Endometrial microvascular endothelial cells (primary cell): Measurements from ENCODE around the gene PRKAA2. TPM values are rescaled to one million over a fixed set of nuclear protein-coding genes. Genes with fewer than 3 reads are reported as not detected.

Source experiments
- in situ Hi-C: cut with HindIII; loops from 2 replicates; pipeline ENCODE4 v1.10.0; 2017; ENCODE audit warnings: low sequenced_read_pairs, low pct_unique_long_range_greater_than_20kb; ENCODE audit errors: inconsistent ontology term
- total RNA-seq: library from RNA; depleted of rRNA; stranded (reverse); fragments of >200 nt; gene quantifications from one replicate; pipeline ENCODE4 v1.2.3, GENCODE V29; 2015; ENCODE audit errors: inconsistent ontology term

The PRKAA2 gene
- total RNA-seq, 1 donor from 2014 or later, result under 0.01 TPM

- in situ Hi-C loops, result no loop called here
Observed at GRCh38 chr1:56707379-56707778, 62.3 kb downstream of the PRKAA2 start.

DNA sequence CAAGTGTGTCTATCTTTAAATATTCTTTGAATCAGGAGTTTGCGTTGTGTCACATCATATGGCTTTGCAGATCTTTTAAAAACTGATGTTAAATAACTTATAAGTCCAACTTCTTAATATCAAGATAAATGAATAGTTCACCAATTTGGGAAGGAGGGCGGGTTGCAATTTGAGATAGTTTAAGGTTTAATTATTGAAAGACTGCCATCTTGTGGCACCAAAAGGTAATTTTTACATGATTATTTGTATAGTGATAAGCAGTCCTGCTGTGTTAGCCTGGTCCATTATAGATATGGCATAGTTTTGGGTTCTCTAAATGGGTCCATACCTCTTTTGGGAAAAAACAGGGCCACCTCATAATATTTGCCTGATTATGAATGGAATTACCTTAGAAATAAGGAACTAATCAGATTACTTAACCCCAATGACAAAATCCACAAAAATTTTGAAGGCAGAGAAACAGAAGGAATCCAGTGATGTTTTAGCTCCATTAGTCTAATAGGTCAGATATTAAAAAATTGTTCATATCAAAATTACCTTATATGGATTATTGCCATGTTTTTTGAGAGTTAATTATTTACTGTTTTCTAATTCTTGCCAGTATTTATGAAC is 64.3 kb downstream of the PRKAA2 start:
- in situ Hi-C loops, result no loop called here

GRCh38 chr1:56709995-56710394 is 64.9 kb downstream of the PRKAA2 start:
- in situ Hi-C loops, result no loop called here

GRCh38 chr1:56710646-56711045 is 65.5 kb downstream of the PRKAA2 start:
- in situ Hi-C loops, result no loop called here

DNA sequence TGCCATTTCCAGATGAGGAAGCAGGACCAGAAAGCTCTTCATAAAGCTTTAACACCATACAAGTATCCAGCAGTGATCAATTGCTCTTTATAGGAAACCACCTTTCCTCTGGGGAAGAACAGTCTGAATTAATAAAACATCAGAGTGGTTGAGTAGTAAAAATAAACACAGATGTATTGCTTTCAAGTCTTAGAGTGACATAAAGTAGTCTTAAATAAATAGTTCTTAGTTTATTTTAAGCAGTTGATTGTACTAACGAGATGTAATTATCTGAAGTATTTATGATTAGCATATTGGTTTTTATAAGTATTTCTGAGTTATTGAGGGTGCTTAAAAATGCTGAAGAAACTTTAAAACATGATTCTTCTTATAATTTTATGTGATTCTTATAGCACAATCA is 67.0 kb downstream of the PRKAA2 start:
- in situ Hi-C loops, result no loop called here

DNA sequence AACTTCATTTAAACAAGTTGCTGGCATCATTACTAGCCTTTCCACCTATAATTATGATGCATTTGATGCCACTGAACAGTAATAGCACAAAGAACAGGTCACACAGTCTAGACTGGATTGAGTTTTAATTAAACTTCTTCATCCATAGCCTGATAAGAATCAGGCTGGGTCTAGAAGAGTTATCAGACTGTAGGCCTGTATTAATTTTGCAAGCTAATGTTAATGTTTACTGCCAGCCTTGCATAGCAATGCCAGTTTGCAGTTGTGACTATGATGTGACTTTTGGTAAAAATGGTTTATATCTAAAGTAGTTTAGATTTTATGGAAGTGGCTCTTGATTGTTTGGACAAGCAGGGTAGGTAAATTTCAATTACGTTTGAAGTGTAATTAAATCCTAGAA is 68.0 kb downstream of the PRKAA2 start:
- in situ Hi-C loops, result no loop called here

DNA sequence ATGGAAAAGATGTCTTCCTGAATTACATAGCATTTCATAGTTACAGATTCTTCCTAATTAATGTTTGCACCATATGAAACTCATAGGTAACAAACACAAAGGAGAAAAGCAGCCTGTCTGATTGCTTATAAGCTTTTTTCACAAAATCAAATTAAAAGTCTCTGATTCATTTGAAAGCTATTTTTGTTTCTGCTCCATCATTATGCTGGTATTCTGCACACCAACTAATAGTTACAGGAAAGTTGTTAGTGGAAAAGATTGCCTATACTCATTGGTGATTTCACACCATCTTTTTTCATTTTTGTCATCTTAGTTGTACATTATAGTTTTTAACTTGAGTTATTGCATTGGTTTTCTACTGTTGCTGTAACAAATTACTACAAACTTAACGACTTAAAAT is 70.0 kb downstream of the PRKAA2 start:
- in situ Hi-C loops, result no loop called here

DNA sequence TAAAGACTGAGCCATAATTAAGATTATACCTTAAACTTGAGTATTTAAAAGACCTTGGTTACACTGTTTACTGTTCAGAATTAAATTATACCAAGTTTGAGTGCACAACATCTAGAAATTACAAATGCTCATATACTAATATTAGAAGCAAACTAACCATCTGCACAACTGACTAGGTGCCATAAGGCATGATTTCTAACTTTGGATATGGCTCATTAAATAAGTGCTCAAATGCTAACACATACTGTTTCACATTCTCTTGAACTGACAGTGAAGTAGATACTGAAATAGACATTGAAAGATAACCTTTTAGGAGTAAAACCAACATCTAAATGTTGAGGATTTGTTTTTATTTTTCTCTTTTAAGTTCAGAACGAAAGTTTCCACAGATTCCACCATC is 74.1 kb downstream of the PRKAA2 start:
- in situ Hi-C loops, result no loop called here

- in situ Hi-C loops, result no loop called here
Observed at GRCh38 chr1:56726706-56727105, 81.6 kb downstream of the PRKAA2 start.

- in situ Hi-C loops, result no loop called here
Observed at GRCh38 chr1:56728964-56729363, 83.8 kb downstream of the PRKAA2 start.

GRCh38 chr1:56745231-56745630 is 100.1 kb downstream of the PRKAA2 start:
- in situ Hi-C loops, result no loop called here

- in situ Hi-C loops, result no loop called here
Observed at GRCh38 chr1:56754708-56755479, 109.8 kb downstream of the PRKAA2 start.

DNA sequence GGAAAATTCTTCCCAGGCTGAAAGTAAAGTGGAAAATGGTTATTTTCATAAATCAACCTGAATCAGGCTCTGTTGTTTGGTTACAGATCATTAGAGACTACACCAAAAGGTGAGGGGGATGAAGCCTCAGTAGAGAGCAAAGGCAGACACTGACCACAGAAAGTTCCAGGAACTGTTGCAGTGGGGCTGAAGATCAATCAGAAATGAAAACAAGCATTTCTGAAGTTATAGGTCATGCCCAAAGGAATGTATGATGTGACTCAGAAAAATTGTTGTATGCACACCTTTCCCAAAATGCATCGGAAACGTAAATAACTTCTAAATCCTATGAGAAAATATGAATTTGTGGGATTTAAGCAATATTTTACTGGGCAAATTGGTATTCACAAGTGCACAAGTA is 110.8 kb downstream of the PRKAA2 start:
- in situ Hi-C loops, result no loop called here

DNA sequence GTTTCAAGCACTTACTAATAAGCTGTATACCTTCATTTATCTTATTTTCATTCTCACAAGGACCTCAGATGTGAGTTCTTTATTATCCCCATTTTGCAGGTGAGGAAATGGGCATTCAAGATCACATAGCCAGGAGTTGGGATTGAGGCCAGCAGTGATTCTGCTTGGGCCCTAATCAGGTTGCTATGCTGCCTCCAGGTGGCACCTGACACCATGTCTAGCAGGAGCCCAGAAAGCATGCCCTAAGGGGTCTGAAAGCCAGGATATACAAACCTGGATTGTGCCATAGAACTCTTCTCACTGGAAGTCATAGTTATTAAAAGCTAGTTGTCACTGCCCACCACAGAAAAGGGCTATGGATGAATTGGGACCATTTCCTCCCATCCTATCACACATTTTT is 113.0 kb downstream of the PRKAA2 start:
- in situ Hi-C loops, result no loop called here

DNA sequence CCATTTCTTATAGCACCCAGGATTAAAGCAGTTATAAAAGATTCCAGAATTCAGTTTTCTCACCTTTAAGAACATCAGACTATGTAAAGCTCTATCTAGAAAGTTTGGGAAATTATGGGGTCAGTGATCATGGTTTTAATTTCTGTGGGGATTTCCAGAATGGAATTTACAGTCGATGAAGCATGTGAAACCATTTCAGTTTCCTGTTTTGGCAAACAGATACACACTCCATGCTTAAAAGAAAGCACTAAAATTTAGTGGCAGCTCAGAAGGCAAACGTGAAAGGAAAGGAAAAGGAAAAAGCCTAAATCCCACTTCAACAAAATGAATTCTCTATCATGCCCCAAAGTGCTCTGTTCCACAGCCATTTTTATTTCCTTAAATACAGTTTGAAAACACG is 113.7 kb downstream of the PRKAA2 start:
- in situ Hi-C loops, result no loop called here

Other genes with a start within 250 kb of the PRKAA2 start
- gene PLPP3, start 65.8 kb upstream of the PRKAA2 start, total RNA-seq, result 14.1 TPM
- not detected for gene FYB2, start 174.1 kb downstream of the PRKAA2 start, total RNA-seq
- gene C8A, start 209.5 kb downstream of the PRKAA2 start, total RNA-seq, result not detected